CD4-positive, CD25-positive, alpha-beta regulatory T cell (primary cell): ENCODE results near the gene ADTRP. TPM values are rescaled to one million over a fixed set of nuclear protein-coding genes. Genes with fewer than 3 reads are reported as not detected.

ENCODE experiments used
- ATAC-seq, 2 donors: fragments of 150-1000 bp; cut with Tn5 transposase; one replicate each; pipeline ENCODE4 v1.10.0; 2021; ENCODE audit warnings: low read depth in 2 of 2, moderate number of reproducible peaks in 2 of 2, moderate library complexity in 1 of 2
- DNase-seq, 3 donors: peaks; one replicate each; pipeline versions ENCODE4 v3.0.0 to v3.0.0-alpha.2; 2012 to 2022; ENCODE audit warnings: mixed read lengths in 1 of 3
- H3K27ac ChIP-seq: one replicate; pipeline ENCODE4 v1.7.0; 2013; ENCODE audit warnings: mild to moderate bottlenecking, low read length; ENCODE audit not compliant: insufficient read depth, poor library complexity, severe bottlenecking
- H3K27me3 ChIP-seq: one replicate; pipeline ENCODE4 v1.7.0; 2013; ENCODE audit warnings: low read length; ENCODE audit not compliant: control insufficient read depth, insufficient read depth
- H3K36me3 ChIP-seq: one replicate; pipeline ENCODE4 v1.7.0; 2013; ENCODE audit warnings: mild to moderate bottlenecking, low read length, moderate library complexity; ENCODE audit not compliant: control insufficient read depth, insufficient read depth
- H3K4me1 ChIP-seq: 2 replicates; pipeline ENCODE4 v1.7.0; 2013; ENCODE audit warnings: mild to moderate bottlenecking, low read length; ENCODE audit not compliant: insufficient read depth, control insufficient read depth, poor library complexity, severe bottlenecking
- H3K4me3 ChIP-seq: one replicate; pipeline ENCODE4 v1.7.0; 2013; ENCODE audit warnings: low read depth, mild to moderate bottlenecking, low read length, moderate library complexity
- H3K9me3 ChIP-seq, 2 experiments: 1 replicate in 1 of 2; 2 replicates in 1 of 2; pipeline ENCODE4 v1.7.0; 2013; ENCODE audit warnings: low read length in 2 of 2, mild to moderate bottlenecking in 1 of 2, moderate library complexity in 1 of 2; ENCODE audit not compliant: control insufficient read depth in 2 of 2
- H3K27ac Mint-ChIP-seq, 3 donors: one replicate each; pipeline ENCODE4 v1.8.0; 2020 to 2022; ENCODE audit warnings: mild to moderate bottlenecking in 3 of 3, mixed read lengths in 3 of 3, moderate library complexity in 2 of 3
- H3K27me3 Mint-ChIP-seq: one replicate; pipeline ENCODE4 v1.8.0; 2022; ENCODE audit warnings: mild to moderate bottlenecking, mixed read lengths
- H3K36me3 Mint-ChIP-seq: one replicate; pipeline ENCODE4 v1.8.0; 2020; ENCODE audit warnings: mixed read lengths
- H3K4me1 Mint-ChIP-seq, 4 donors: one replicate each; pipeline ENCODE4 v1.8.0; 2020 to 2022; ENCODE audit warnings: mixed read lengths in 4 of 4, mild to moderate bottlenecking in 1 of 4
- H3K4me3 Mint-ChIP-seq, 4 donors: one replicate each; pipeline ENCODE4 v1.8.0; 2020 to 2022; ENCODE audit warnings: mild to moderate bottlenecking in 4 of 4, mixed read lengths in 4 of 4, moderate library complexity in 3 of 4
- H3K9me3 Mint-ChIP-seq, 7 donors: one replicate each; pipeline ENCODE4 v1.8.0; 2020 to 2022; ENCODE audit warnings: mixed read lengths in 7 of 7, mild to moderate bottlenecking in 3 of 7, moderate library complexity in 2 of 7
- polyA plus RNA-seq, 4 donors: library from polyadenylated mRNA; unstranded; fragments of 300-500 nt; fragmentation: Illumina TruSeq; gene quantifications; one replicate each; pipeline ENCODE4 v1.2.3, GENCODE V29; 2021
- total RNA-seq: library from RNA; stranded (reverse); gene quantifications from one replicate; pipeline ENCODE4 v1.2.3, GENCODE V29; 2022

ADTRP gene
- total and polyA plus RNA-seq, 5 donors from 2014 or later, result 27.3 to 41.7 (median 40.9) TPM

GRCh38 chr6:11782524-11782923 is 3.9 kb upstream of the ADTRP start:
- no peak for DNase-seq
- Mint-ChIP-seq H3K27ac (no peak overlapping the region), H3K4me3 (no peak overlapping the region), H3K9me3 (peaks cover 0 to 1% (median 0%) of the 10 kb centered on the region in 7 donors), H3K27me3 (no peaks in the 10 kb centered on the region), H3K4me1 (peaks cover 0 to 7% (median 4%) of the 10 kb centered on the region in 4 donors), H3K36me3 (no peaks in the 10 kb centered on the region)
- Histone ChIP-seq H3K9me3 (no peaks in the 10 kb centered on the region), H3K27ac (no peak overlapping the region), H3K4me1 (peaks cover 17% of the 10 kb centered on the region), H3K36me3 (no peaks in the 10 kb centered on the region), H3K4me3 (no peak overlapping the region), H3K27me3 (no peaks in the 10 kb centered on the region)
- no peak for ATAC-seq

GRCh38 chr6:11780097-11780428 is 1.5 kb upstream of the ADTRP start:
- Histone ChIP-seq H3K4me1 (peaks cover 2% of the 10 kb centered on the region), H3K9me3 (no peaks in the 10 kb centered on the region), H3K4me3 (no peak overlapping the region), H3K27ac (no peak overlapping the region), H3K36me3 (no peaks in the 10 kb centered on the region), H3K27me3 (no peaks in the 10 kb centered on the region)
- ATAC-seq (no peak), DNase-seq (no peak)
- Mint-ChIP-seq H3K9me3 (peaks cover 0 to 1% (median 0%) of the 10 kb centered on the region in 7 donors), H3K4me3 (no peak overlapping the region), H3K36me3 (no peaks in the 10 kb centered on the region), H3K27me3 (no peaks in the 10 kb centered on the region), H3K4me1 (peaks cover 3 to 8% (median 4%) of the 10 kb centered on the region in 4 donors), H3K27ac (peak overlapping the region in 1 of 3 donors; percentile 43)

GRCh38 chr6:11779329-11780096 is 910 bp upstream of the ADTRP start:
- Histone ChIP-seq H3K36me3 (no peaks in the 10 kb centered on the region), H3K4me1 (no peaks in the 10 kb centered on the region), H3K27me3 (no peaks in the 10 kb centered on the region), H3K4me3 (no peak overlapping the region), H3K27ac (no peak overlapping the region), H3K9me3 (no peaks in the 10 kb centered on the region)
- peak overlapping the region in 1 of 3 donors; percentile 43 for H3K27ac Mint-ChIP-seq
- ATAC-seq (no peak), DNase-seq (no peak)
- H3K36me3 Mint-ChIP-seq, result no peaks in the 10 kb centered on the region
- H3K4me1 Mint-ChIP-seq, result peaks cover 2 to 8% (median 3%) of the 10 kb centered on the region in 4 donors
- H3K9me3 Mint-ChIP-seq, result peaks cover 0 to 1% (median 0%) of the 10 kb centered on the region in 7 donors
- no peaks in the 10 kb centered on the region for H3K27me3 Mint-ChIP-seq
- no peak overlapping the region for H3K4me3 Mint-ChIP-seq

- H3K9me3 Mint-ChIP-seq, result no peaks in the 10 kb centered on the region
- peaks cover 0 to 8% (median 2%) of the 10 kb centered on the region in 4 donors for H3K4me1 Mint-ChIP-seq
- H3K4me1 ChIP-seq, result no peaks in the 10 kb centered on the region
- H3K27ac Mint-ChIP-seq, result no peak overlapping the region
- no peak for ATAC-seq
- no peak overlapping the region for H3K4me3 ChIP-seq
- no peak for DNase-seq
- H3K9me3 ChIP-seq, result no peaks in the 10 kb centered on the region
- no peak overlapping the region for H3K4me3 Mint-ChIP-seq
- H3K27me3 Mint-ChIP-seq, result no peaks in the 10 kb centered on the region
- H3K27ac ChIP-seq, result no peak overlapping the region
- no peaks in the 10 kb centered on the region for H3K27me3 ChIP-seq
- H3K36me3 Mint-ChIP-seq, result no peaks in the 10 kb centered on the region
- H3K36me3 ChIP-seq, result no peaks in the 10 kb centered on the region
Observed at GRCh38 chr6:11778036-11778435, 567 bp downstream of the ADTRP start.

- Histone ChIP-seq H3K9me3 (no peaks in the 10 kb centered on the region), H3K27ac (no peak overlapping the region), H3K4me3 (no peak overlapping the region), H3K4me1 (no peaks in the 10 kb centered on the region), H3K27me3 (no peaks in the 10 kb centered on the region), H3K36me3 (no peaks in the 10 kb centered on the region)
- Mint-ChIP-seq H3K27me3 (peaks cover 4% of the 10 kb centered on the region), H3K9me3 (no peaks in the 10 kb centered on the region), H3K4me1 (peaks cover 0 to 8% (median 3%) of the 10 kb centered on the region in 4 donors), H3K4me3 (no peak overlapping the region), H3K36me3 (no peaks in the 10 kb centered on the region), H3K27ac (no peak overlapping the region)
- ATAC-seq (no peak), DNase-seq (no peak)
Observed at GRCh38 chr6:11775791-11776409, 2.7 kb downstream of the ADTRP start.

- DNase-seq, result no peak
- H3K27ac Mint-ChIP-seq, result no peak overlapping the region
- H3K27ac ChIP-seq, result no peak overlapping the region
Observed at GRCh38 chr6:11774426-11774825, 4.2 kb downstream of the ADTRP start.

GRCh38 chr6:11773581-11773980 is 5.0 kb downstream of the ADTRP start:
- H3K4me3 Mint-ChIP-seq, result no peak overlapping the region
- ATAC-seq (no peak), DNase-seq (no peak)
- H3K4me1 ChIP-seq, result no peaks in the 10 kb centered on the region
- no peaks in the 10 kb centered on the region for H3K9me3 ChIP-seq
- H3K4me1 Mint-ChIP-seq, result peaks cover 0 to 12% (median 5%) of the 10 kb centered on the region in 4 donors
- H3K27me3 Mint-ChIP-seq, result peaks cover 4% of the 10 kb centered on the region
- no peaks in the 10 kb centered on the region for H3K27me3 ChIP-seq
- H3K4me3 ChIP-seq, result no peak overlapping the region
- no peak overlapping the region for H3K27ac Mint-ChIP-seq
- no peaks in the 10 kb centered on the region for H3K36me3 Mint-ChIP-seq
- no peak overlapping the region for H3K27ac ChIP-seq
- H3K9me3 Mint-ChIP-seq, result no peaks in the 10 kb centered on the region
- H3K36me3 ChIP-seq, result no peaks in the 10 kb centered on the region

More at GRCh38 chr6:11774426-11774825, 4.2 kb downstream of the ADTRP start:
- Histone ChIP-seq H3K27me3 (no peaks in the 10 kb centered on the region), H3K4me3 (no peak overlapping the region), H3K4me1 (no peaks in the 10 kb centered on the region), H3K36me3 (no peaks in the 10 kb centered on the region), H3K9me3 (no peaks in the 10 kb centered on the region)
- no peak overlapping the region for H3K4me3 Mint-ChIP-seq
- peaks cover 0 to 8% (median 4%) of the 10 kb centered on the region in 4 donors for H3K4me1 Mint-ChIP-seq
- ATAC-seq, result no peak
- no peaks in the 10 kb centered on the region for H3K36me3 Mint-ChIP-seq
- peaks cover 4% of the 10 kb centered on the region for H3K27me3 Mint-ChIP-seq
- no peaks in the 10 kb centered on the region for H3K9me3 Mint-ChIP-seq

- Histone ChIP-seq H3K9me3 (no peaks in the 10 kb centered on the region), H3K4me1 (no peaks in the 10 kb centered on the region), H3K27me3 (no peaks in the 10 kb centered on the region), H3K27ac (no peak overlapping the region), H3K4me3 (no peak overlapping the region), H3K36me3 (no peaks in the 10 kb centered on the region)
- DNase-seq (no peak), ATAC-seq (no peak)
- Mint-ChIP-seq H3K9me3 (no peaks in the 10 kb centered on the region), H3K36me3 (no peaks in the 10 kb centered on the region), H3K4me3 (no peak overlapping the region), H3K27me3 (peaks cover 4% of the 10 kb centered on the region), H3K4me1 (peaks cover 0 to 15% (median 6%) of the 10 kb centered on the region in 4 donors), H3K27ac (no peak overlapping the region)
Observed at GRCh38 chr6:11773013-11773412, 5.6 kb downstream of the ADTRP start.
